Adrenal gland (tissue), 12 donors: ENCODE measurements around the gene SLC2A6. TPM values are rescaled to one million over a fixed set of nuclear protein-coding genes. Genes with fewer than 3 reads are reported as not detected.

Experiments used
- DNase-seq, 7 donors: peaks; one replicate each; pipeline ENCODE4 v3.0.0-alpha.2; 2019 to 2020
- H3K27ac ChIP-seq, 5 donors: fragments of 200-600 bp; sonication (generic) in 4 of 5; 1 replicate in 3 of 5; 2 replicates in 2 of 5; pipeline versions ENCODE4 v1.5.1 to v1.8.0; 2016 to 2020; ENCODE audit warnings: mild to moderate bottlenecking in 1 of 5
- H3K27me3 ChIP-seq: fragments of 200-600 bp; 2 replicates; pipeline ENCODE4 v1.8.0; 2021
- H3K36me3 ChIP-seq, 2 donors: fragments of 200-600 bp; replicated peaks in 1 of 2; 1 replicate in 1 of 2; 2 replicates in 1 of 2; pipeline versions ENCODE4 v1.5.1 to v1.8.0; 2018 to 2022
- H3K4me1 ChIP-seq, 2 donors: fragments of 200-600 bp; replicated peaks in 1 of 2; 1 replicate in 1 of 2; 2 replicates in 1 of 2; pipeline versions ENCODE4 v1.5.1 to v1.8.0; 2018 to 2021
- H3K4me3 ChIP-seq, 4 donors: fragments of 200-600 bp; sonication (generic) in 3 of 4; one replicate each; pipeline ENCODE4 v1.5.1; 2016 to 2018
- H3K9me3 ChIP-seq, 3 donors: fragments of 200-600 bp; sonication (generic) in 1 of 3; replicated peaks in 1 of 3; 1 replicate in 2 of 3; 2 replicates in 1 of 3; pipeline versions ENCODE4 v1.5.1 to v1.8.0; 2016 to 2021
- CTCF ChIP-seq, 6 experiments: fragments of 450-650 bp in 4 of 6; fragments of 200-600 bp in 2 of 6; sonication (generic) in 1 of 6; IDR thresholded peaks; 1 replicate in 5 of 6; 2 replicates in 1 of 6; pipeline versions ENCODE4 v1.5.1 to v1.8.0; 2016 to 2021; ENCODE audit warnings: antibody characterized with exemption in 6 of 6, mild to moderate bottlenecking in 2 of 6, moderate library complexity in 1 of 6
- POLR2A ChIP-seq, 2 donors: fragments of 450-650 bp; IDR thresholded peaks; one replicate each; pipeline ENCODE4 v1.6.1; 2017; ENCODE audit warnings: antibody characterized with exemption in 2 of 2, mild to moderate bottlenecking in 2 of 2, moderate library complexity in 1 of 2
- WGBS, 4 donors: extraction: QIAGEN DNeasy Blood & Tissue Kit in 2 of 4; methylation state at CpG; one replicate each; pipeline versions ENCODE4 v1.1.5 to v1.1.7; 2013 to 2017; 5-methylcytosine and 5-hydroxymethylcytosine counted together
- intact Hi-C, 2 donors: fragments of 100-400 bp; cut with DNase I; formaldehyde crosslinking; loops; one replicate each; pipeline versions ENCODE4 v1.14.1 to v1.15.0; 2022 to 2023
- polyA plus RNA-seq, 3 donors: library from polyadenylated mRNA; stranded (reverse); fragments of 200-250 nt in 2 of 3; fragments of 350-450 nt in 1 of 3; fragmentation: Illumina TruSeq in 1 of 3; extraction: RNeasy Lipid Tissue Mini Kit (QIAGEN cat#74804) in 1 of 3; gene quantifications; one replicate each; pipeline ENCODE4 v1.2.3, GENCODE V29; 2013 to 2014
- total RNA-seq, 9 donors: library from RNA; depleted of rRNA in 4 of 9; stranded (reverse); fragments of >200 nt in 4 of 9; fragments of 120-200 nt in 1 of 9; fragmentation: NEBNext Ultra II Directional in 1 of 9; extraction: Animal tissue kit (Norgen Biotek cat#: 25700) in 1 of 9; gene quantifications; one replicate each; pipeline versions ENCODE4 v1.1.0 to v1.2.4, GENCODE V29; 2013 to 2023
- donor health status: healthy with polysubstance abuse.
- donor health status: Bipolar disorder and iron deficiency.
- donor health status: DM: yes; HTN: yes; CAD: no.
- donor health status: DM: no; HTN: no; CAD: no.
- donor health status: DM: no; HTN: no; CAD: no.
- donor health status: DM: yes; HTN: yes; CAD: no.

SLC2A6 gene
- total and polyA plus RNA-seq, 12 donors: 1.4 to 79.1 (median 5.8) TPM

- Histone ChIP-seq H3K36me3 (no peaks in the 10 kb centered on the region), H3K27ac (no peak overlapping the region), H3K27me3 (no peaks in the 10 kb centered on the region), H3K4me1 (no peaks in the 10 kb centered on the region), H3K4me3 (no peak overlapping the region), H3K9me3 (no peaks in the 10 kb centered on the region)
- 88 to 93% (median 91%) methylated on average over 2 to 15 of the region's 15 CpGs; no CpG with 5 or more reads in 1 of the 4 donors for WGBS, 4 donors
- TF ChIP-seq POLR2A (IDR thresholded peaks at IDR 0.05) (no peak), CTCF (IDR thresholded peaks at IDR 0.05) (no peak)
- no peak for DNase-seq
- intact Hi-C loops: no loop called here
Measured at GRCh38 chr9:133443248-133443647, 35.7 kb downstream of the SLC2A6 start.

- intact Hi-C loops: no loop called here
- Histone ChIP-seq H3K9me3 (no peaks in the 10 kb centered on the region), H3K27me3 (no peaks in the 10 kb centered on the region), H3K4me3 (no peak overlapping the region), H3K36me3 (no peaks in the 10 kb centered on the region), H3K27ac (no peak overlapping the region), H3K4me1 (no peaks in the 10 kb centered on the region)
- WGBS, 4 donors: 75 to 86% (median 77%) methylated on average over 4 to 5 of the region's 5 CpGs
- DNase-seq: no peak
- TF ChIP-seq POLR2A (IDR thresholded peaks at IDR 0.05): no peak
- TF ChIP-seq CTCF (IDR thresholded peaks at IDR 0.05): no peak
Measured at GRCh38 chr9:133441571-133441970, 37.3 kb downstream of the SLC2A6 start.

GRCh38 chr9:133440874-133441273, 38.0 kb downstream of the SLC2A6 start:
- DNase-seq: no peak
- Histone ChIP-seq H3K4me1 (no peaks in the 10 kb centered on the region), H3K4me3 (no peak overlapping the region), H3K27ac (no peak overlapping the region), H3K27me3 (no peaks in the 10 kb centered on the region), H3K9me3 (no peaks in the 10 kb centered on the region), H3K36me3 (no peaks in the 10 kb centered on the region)
- intact Hi-C loops: no loop called here
- no peak for TF ChIP-seq POLR2A (IDR thresholded peaks at IDR 0.05)
- TF ChIP-seq CTCF (IDR thresholded peaks at IDR 0.05): no peak
- WGBS, 4 donors: 89 to 95% (median 91%) methylated on average over 12 of the region's 12 CpGs

- no peaks in the 10 kb centered on the region for H3K36me3 ChIP-seq
- H3K4me1 ChIP-seq: no peaks in the 10 kb centered on the region
- TF ChIP-seq POLR2A (IDR thresholded peaks at IDR 0.05): no peak
- no peaks in the 10 kb centered on the region for H3K27me3 ChIP-seq
- intact Hi-C loops: no loop called here
- no peak overlapping the region for H3K4me3 ChIP-seq
- H3K27ac ChIP-seq: no peak overlapping the region
- 38 to 78% (median 76%) methylated on average over 2 to 4 of the region's 4 CpGs for WGBS, 4 donors
- no peak for DNase-seq
- no peaks in the 10 kb centered on the region for H3K9me3 ChIP-seq
Measured at GRCh38 chr9:133439337-133439736, 39.6 kb downstream of the SLC2A6 start.

GRCh38 chr9:133437753-133438531, 41.0 kb downstream of the SLC2A6 start:
- TF ChIP-seq CTCF (IDR thresholded peaks at IDR 0.05): no peak
- no peak for TF ChIP-seq POLR2A (IDR thresholded peaks at IDR 0.05)
- no peaks in the 10 kb centered on the region for H3K4me1 ChIP-seq
- intact Hi-C loops: no loop called here
- WGBS, 4 donors: 86 to 90% (median 87%) methylated on average over 6 to 20 of the region's 20 CpGs
- no peaks in the 10 kb centered on the region for H3K27me3 ChIP-seq
- no peaks in the 10 kb centered on the region for H3K9me3 ChIP-seq
- no peaks in the 10 kb centered on the region for H3K36me3 ChIP-seq
- no peak overlapping the region for H3K27ac ChIP-seq
- no peak overlapping the region for H3K4me3 ChIP-seq
- no peak for DNase-seq
